GM12864 (cell line): ENCODE results near the gene CADM1.

Experiments
- DNase-seq: peaks from one replicate; pipeline ENCODE4 v3.0.0-alpha.2; 2011; ENCODE audit warnings: low read depth
- H3K4me3 ChIP-seq: 2 replicates; pipeline ENCODE4 v1.5.1; 2011; ENCODE audit warnings: mild to moderate bottlenecking, low read depth, low read length, control low read depth
- TF ChIP-seq, protein P1 (sequence below): IDR thresholded peaks from 2 replicates; pipeline ENCODE4 v1.5.1; 2011; ENCODE audit warnings: low read depth, mild to moderate bottlenecking, moderate library complexity, low read length, control low read depth, inconsistent platforms; ENCODE audit errors: missing control alignments

CADM1 gene

DNA sequence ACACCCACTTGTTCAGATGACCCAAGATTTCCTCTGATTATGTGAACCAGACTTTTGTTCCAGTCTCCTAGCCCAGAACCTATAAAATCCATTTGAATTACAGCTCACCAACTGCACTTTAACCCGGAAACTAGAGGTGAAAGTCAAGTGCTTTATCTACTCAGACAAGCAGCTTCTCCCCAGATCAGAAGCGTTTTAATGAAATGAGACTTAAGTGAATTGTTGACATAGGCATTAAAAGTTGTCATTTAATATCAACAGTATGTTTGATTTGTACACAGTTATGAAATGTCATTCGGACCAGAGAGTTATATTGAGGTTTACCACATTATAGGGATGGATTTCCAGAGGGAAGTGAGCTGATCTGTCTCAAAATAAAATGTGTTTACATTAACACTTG, 52.0 kb downstream of the CADM1 start:
- no peak overlapping the region for H3K4me3 ChIP-seq
- no peak for DNase-seq
- TF ChIP-seq, protein P1, sequence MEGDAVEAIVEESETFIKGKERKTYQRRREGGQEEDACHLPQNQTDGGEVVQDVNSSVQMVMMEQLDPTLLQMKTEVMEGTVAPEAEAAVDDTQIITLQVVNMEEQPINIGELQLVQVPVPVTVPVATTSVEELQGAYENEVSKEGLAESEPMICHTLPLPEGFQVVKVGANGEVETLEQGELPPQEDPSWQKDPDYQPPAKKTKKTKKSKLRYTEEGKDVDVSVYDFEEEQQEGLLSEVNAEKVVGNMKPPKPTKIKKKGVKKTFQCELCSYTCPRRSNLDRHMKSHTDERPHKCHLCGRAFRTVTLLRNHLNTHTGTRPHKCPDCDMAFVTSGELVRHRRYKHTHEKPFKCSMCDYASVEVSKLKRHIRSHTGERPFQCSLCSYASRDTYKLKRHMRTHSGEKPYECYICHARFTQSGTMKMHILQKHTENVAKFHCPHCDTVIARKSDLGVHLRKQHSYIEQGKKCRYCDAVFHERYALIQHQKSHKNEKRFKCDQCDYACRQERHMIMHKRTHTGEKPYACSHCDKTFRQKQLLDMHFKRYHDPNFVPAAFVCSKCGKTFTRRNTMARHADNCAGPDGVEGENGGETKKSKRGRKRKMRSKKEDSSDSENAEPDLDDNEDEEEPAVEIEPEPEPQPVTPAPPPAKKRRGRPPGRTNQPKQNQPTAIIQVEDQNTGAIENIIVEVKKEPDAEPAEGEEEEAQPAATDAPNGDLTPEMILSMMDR, result no peak

DNA sequence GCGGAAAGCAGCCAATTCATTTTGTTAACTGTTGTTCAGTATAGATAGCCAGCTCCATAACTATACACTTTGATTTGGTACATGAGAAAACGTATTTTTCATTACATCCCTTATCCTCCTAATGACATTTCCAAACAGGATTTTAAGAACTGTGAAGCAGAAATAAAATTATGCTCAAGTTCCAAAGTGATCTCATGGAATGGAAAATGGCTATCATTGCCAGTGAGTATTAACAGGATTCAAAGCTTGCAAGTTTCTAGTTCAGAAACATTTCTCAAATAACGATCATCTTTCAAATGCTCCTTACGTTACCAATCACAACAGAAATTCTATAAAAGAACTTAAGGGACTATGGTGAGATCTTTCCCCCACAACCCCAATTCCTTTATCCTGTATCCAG, 53.7 kb downstream of the CADM1 start:
- no peak overlapping the region for H3K4me3 ChIP-seq
- TF ChIP-seq, protein P1, result no peak
- DNase-seq, result no peak

DNA sequence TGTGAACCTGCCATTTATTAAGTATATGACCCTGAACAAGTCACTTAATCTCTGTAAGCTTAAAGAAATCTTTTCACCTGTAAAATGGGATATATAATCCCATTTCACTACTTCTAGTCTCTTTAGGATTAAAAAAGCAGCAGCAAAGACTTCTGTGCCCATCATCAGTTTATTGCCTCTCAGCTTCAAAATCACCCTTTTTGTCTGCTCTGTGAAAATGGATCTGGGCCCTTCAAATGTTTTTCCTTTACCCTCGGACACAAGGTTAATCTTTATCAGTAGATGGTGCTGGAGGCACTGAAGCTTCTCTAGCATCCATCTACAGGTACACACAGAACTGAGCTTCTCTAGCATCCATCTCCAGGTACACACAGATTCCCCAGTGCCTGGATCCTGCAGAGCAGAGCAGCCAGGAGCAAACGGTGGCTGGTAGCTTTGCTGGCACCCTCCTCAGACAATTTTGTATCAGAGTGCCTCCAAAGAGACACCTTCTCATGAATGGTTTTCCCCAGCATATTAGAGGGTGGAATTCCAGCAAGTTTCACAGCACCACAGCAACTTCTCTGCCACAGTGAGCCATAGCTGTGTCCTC, 56.8 kb downstream of the CADM1 start:
- H3K4me3 ChIP-seq, result no peak overlapping the region
- TF ChIP-seq, protein P1, result no peak
- DNase-seq, result no peak

DNA sequence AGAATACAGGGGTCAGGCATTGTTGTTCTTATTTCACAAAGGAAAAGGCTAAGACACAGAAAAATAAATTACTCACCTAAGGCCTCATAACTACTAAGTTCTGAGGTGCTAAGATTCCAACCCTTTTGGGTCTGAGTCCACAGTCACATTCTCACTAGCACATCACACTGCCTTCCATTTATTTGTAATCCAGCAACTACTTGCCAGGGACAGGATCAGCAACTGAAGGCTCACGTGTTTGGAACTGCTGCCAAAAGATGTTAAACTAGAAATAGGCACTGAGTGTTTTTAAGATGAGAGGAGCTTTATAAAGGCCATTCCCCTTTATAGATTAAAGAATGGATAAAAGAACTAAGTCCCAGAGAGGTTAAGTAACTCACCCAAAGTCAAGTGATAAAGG, 58.0 kb downstream of the CADM1 start:
- no peak for DNase-seq
- TF ChIP-seq, protein P1, result no peak
- H3K4me3 ChIP-seq, result no peak overlapping the region

DNA sequence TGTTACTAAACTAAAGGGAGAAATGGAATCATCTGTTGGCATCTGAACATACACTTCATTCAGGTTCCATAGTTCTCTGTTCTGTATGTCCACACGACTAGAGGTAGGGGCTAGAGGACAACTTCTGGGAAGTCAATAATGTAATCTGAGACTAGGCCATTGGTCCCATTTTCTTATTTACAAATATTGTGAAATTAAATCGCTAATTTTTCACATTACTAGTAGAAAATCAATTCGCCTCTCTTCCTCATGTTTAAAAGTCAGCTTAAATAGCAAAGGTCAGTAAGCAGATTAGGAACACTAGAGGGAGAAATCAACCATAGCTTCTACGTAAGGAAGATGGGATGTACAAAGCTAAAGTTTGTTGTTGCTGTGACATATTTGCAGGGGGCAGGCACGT, 59.7 kb downstream of the CADM1 start:
- H3K4me3 ChIP-seq, result no peak overlapping the region
- TF ChIP-seq, protein P1, result no peak
- no peak for DNase-seq

DNA sequence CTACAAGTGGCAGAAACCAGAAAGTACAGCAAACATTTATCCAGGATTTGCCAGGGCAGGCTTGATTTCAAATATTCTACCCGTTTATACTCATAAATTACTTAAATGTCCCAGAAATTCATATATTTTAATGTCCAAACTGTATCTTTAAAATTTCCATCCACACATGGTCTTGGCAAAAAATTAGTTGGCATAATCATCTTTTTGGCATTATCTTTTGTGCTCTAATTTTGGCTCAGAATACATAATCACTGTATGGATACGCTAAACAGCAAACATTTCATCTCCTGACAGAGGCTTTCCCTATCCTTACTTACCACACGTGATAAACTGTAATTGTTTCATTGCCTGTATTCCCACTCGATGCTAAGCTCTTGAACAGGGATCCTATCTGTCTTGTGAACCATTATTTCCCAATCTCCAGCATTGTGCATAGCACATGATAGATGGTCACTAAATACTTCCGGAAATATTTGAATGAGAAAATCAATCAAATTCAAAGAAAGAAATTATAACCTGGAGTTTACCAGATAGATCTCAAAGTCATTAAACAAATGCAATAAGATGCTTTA, 64.2 kb downstream of the CADM1 start:
- TF ChIP-seq, protein P1, result no peak
- DNase-seq, result no peak
- no peak overlapping the region for H3K4me3 ChIP-seq

DNA sequence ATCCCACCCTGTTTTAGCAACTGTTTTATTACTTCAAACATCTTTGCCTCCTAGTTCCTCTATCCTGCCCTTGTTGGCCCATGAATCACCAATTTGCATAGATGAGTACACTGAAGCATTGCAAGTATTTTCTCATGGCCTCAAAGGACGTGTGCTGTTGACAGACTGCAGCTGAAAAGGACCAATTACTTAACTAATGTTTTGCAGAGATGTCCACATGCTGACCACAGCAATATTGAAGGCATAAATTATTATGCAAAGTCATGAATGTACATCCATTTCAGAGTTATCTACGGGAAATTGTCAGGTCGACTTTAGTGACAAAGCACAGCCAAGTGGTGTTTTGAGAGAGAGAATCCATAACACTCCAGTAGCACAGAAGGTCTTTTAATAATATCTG, 64.8 kb downstream of the CADM1 start:
- no peak overlapping the region for H3K4me3 ChIP-seq
- DNase-seq, result no peak
- TF ChIP-seq, protein P1, result no peak
